ENCODE measurements around the gene HTRA2. TPM values are rescaled to one million over a fixed set of nuclear protein-coding genes. Genes with fewer than 3 reads are reported as not detected.
"Not testable (repeated sequence)": the region's sequence is repeated elsewhere in the genome, so short reads cannot be mapped to it uniquely, and the experiment has no call there.

Gene HTRA2
- total RNA-seq, 1 donor, result 32.9 TPM

DNA sequence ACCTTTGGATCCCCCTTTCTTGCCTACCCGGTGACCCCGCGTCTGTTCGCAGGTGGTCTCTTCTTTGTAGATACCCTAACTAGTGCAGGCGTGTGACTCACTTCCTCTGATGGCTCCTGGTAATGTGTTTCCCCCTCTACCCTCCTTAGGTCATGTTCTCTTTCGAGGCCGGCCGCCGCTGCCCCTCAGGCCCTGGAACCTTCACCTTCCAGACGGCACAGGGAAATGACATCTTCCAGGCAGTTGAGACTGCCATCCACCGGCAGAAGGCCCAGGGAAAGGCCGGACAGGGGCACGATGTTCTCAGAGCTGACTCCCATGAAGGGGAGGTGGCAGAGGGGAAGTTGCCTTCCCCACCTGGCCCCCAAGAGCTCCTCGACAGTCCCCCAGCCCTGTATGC, 26.4 kb downstream of the HTRA2 start:
- TF ChIP-seq, protein P1, sequence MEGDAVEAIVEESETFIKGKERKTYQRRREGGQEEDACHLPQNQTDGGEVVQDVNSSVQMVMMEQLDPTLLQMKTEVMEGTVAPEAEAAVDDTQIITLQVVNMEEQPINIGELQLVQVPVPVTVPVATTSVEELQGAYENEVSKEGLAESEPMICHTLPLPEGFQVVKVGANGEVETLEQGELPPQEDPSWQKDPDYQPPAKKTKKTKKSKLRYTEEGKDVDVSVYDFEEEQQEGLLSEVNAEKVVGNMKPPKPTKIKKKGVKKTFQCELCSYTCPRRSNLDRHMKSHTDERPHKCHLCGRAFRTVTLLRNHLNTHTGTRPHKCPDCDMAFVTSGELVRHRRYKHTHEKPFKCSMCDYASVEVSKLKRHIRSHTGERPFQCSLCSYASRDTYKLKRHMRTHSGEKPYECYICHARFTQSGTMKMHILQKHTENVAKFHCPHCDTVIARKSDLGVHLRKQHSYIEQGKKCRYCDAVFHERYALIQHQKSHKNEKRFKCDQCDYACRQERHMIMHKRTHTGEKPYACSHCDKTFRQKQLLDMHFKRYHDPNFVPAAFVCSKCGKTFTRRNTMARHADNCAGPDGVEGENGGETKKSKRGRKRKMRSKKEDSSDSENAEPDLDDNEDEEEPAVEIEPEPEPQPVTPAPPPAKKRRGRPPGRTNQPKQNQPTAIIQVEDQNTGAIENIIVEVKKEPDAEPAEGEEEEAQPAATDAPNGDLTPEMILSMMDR (IDR thresholded peaks at IDR 0.05; ENCODE audit: insufficient read depth, low read length), result no peak
- no peak overlapping the region for H3K4me3 ChIP-seq (ENCODE audit: low read depth, low read length)
- no peak for DNase-seq (ENCODE audit: low read depth)

DNA sequence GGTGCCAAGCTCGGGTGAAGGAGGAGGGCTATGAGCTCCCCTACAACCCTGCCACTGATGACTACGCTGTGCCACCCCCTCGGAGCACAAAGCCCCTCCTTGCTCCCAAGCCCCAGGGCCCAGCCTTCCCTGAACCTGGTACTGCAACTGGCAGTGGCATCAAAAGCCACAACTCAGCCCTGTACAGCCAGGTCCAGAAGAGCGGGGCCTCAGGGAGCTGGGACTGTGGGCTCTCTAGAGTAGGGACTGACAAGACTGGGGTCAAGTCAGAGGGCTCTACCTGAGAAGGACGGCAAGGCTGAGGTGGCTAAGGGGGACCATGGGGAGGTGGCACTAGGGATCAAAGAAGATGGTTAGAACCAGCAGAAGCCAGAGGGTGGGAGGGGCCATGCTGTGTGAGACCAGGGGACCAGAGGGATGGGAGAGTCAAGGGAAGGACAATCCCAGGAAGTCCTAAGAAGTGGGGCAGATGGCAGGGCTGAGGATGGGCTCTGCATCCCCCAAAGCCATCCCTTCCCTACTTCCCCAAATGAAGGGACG, 27.2 kb downstream of the HTRA2 start:
- no peak overlapping the region for H3K4me3 ChIP-seq (ENCODE audit: low read depth, low read length)
- DNase-seq (ENCODE audit: low read depth), result no peak
- TF ChIP-seq, protein P1 (IDR thresholded peaks at IDR 0.05; ENCODE audit: insufficient read depth, low read length), result no peak

DNA sequence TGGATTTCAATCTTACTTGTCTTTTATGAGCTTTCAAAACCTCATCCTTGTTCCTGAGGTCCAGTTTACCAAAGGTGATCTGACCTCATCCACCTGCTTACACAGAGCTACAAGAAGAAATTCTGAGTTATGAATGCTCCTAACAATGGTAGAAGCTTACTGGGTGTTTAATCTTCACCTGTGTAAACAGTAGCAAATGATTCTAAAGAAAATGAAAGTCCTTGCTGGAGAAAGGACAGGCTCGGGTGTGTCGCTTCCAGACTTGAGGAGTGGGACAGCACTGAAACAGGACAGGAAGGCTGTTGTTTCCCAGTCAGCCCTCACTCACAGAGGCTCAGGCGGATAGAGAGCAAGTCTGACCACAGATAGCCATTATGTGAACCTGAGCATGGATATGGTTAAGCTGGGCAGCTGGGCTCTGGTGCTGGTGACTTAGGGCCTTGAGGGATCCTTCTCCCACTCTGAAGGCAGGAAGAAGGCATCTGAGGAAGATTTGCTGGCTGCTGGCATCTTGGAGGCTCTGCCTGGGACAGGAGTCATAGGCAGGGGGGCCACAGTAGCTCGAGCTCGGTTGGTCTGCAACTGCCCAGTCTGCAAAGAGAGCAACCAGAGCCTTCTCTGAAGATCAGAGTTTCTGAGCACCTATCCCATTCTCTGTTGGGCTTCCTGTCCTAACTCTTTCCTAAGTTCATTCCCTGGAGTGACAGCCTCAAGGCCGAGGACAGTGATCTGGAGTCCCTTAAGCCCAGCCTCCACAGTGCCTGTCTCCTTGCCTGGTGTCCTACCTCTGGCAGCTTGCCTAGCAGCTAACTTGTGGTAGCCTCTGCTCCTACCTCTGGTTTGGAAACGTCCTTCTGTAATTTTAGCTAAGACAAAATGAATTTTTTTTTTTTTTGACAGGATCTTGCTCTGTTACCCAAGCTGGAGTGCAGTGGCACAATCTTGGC, 28.8 kb downstream of the HTRA2 start:
- TF ChIP-seq, protein P1 (IDR thresholded peaks at IDR 0.05; ENCODE audit: insufficient read depth, low read length), result no peak
- no peak overlapping the region for H3K4me3 ChIP-seq (ENCODE audit: low read depth, low read length)
- no peak for DNase-seq (ENCODE audit: low read depth)

GRCh38 chr2:74559912-74560311, 30.2 kb downstream of the HTRA2 start:
- TF ChIP-seq, protein P1 (IDR thresholded peaks at IDR 0.05; ENCODE audit: insufficient read depth, low read length), result no peak
- H3K4me3 ChIP-seq (ENCODE audit: low read depth, low read length), result no peak overlapping the region

DNA sequence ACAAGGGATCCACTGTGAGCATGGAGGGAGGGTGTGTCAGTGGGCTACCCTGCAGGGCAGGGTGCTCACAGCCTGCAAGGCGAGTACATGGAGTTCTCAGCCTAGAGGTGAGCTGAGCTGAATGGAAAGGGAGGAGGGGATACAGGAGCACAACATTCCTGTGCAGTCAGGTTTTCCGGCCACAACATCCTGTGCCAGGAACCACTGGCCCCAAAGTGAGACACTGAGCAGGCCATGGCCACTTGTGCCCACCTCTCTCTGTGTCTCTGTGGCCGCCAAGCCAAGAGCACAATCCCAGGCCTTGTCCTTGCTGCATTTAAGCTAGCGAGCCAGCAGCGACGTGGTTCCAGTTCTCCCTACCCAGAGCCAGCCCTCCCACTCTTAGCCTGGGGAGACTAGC, 30.9 kb downstream of the HTRA2 start:
- DNase-seq (ENCODE audit: low read depth), result no peak
- TF ChIP-seq, protein P1 (IDR thresholded peaks at IDR 0.05; ENCODE audit: insufficient read depth, low read length), result no peak
- no peak overlapping the region for H3K4me3 ChIP-seq (ENCODE audit: low read depth, low read length)

More at GRCh38 chr2:74559912-74560311, 30.2 kb downstream of the HTRA2 start:
- DNase-seq (ENCODE audit: low read depth), result no peak

- not testable (repeated sequence) for H3K4me3 ChIP-seq (ENCODE audit: low read depth, low read length); DNase-seq (ENCODE audit: low read depth)
Observed at GRCh38 chr2:74561022-74561421, 31.3 kb downstream of the HTRA2 start.

DNA sequence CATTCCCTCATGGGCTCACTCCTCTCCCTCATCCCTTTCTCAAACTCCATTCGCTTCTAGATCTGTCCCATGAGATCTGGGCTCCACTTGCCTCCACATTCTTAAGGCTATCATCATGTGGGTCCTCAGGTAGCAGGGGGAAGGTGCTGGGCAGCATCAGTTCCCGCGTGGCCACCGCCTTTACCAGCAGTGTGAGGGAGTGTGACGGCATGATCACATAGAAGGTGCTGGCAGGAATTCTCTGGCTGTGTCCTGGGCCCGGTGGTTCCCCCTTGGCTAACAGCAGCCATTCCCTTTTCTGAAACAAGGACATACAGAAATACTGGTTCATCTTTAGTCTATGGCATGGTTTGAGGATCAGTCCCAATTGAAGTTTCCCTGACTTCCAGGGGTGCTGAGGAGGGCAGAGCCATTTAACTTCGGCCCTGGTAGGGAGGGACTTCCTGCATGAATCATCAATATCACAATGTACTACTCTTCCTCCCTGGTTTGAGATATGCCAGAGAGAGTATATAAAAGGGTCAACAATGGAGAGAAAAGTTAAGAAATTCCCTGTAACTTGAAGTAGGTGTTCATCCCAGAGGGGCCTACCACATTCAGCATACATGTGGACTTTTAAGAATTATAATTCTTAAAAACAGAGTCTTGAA, 32.5 kb downstream of the HTRA2 start:
- H3K4me3 ChIP-seq (ENCODE audit: low read depth, low read length), result no peak overlapping the region
- TF ChIP-seq, protein P1 (IDR thresholded peaks at IDR 0.05; ENCODE audit: insufficient read depth, low read length), result no peak
- DNase-seq (ENCODE audit: low read depth), result no peak

All from fibroblast of the aortic adventitia (primary cell).